GM19467 (cell line): ENCODE measurements around the gene PRR29.
"Not testable (repeated sequence)": the region's sequence is repeated elsewhere in the genome, so short reads cannot be mapped to it uniquely, and the experiment has no call there.

Experiments used
- ATAC-seq: cut with Tn5 transposase; IDR thresholded peaks from one replicate; pipeline ENCODE4 v1.9.1; 2021; ENCODE audit warnings: mild to moderate bottlenecking, moderate library complexity; ENCODE audit not compliant: unreplicated experiment

Gene PRR29

GRCh38 chr17:64008830-64009229, 10.7 kb downstream of the PRR29 start:
- no peak for ATAC-seq

- ATAC-seq = no peak
Observed at GRCh38 chr17:64009571-64010402, 11.6 kb downstream of the PRR29 start.

- ATAC-seq = no peak
Observed at GRCh38 chr17:64015447-64015846, 17.3 kb downstream of the PRR29 start.

DNA sequence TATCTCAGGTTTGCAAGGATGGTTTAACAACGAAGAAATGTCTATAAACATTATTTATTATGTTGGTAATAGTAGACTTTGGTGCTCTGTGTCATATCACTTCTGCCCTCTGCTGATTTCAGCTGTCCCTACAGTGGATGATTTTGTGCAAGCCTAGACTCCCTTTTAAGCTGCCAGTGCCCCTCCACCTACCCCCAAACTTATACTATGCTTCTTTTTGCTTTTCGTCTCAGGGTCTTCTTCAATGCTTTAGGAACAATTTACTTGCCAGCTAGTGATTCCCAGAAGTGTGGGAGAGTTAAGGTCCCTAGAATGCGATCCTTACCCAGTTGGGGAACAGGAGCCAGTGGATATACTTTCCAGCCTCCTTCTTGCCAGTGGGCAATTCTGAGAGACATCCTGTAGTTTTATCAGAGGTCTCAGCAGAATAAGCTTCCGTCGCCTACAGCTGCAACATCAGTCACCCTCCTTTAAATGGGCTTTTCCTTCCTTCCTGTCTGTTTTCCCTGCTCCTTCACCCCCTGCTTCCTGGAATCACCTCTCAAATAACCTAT, 18.2 kb downstream of the PRR29 start:
- ATAC-seq = no peak

- no peak for ATAC-seq
Observed at GRCh38 chr17:64016974-64017373, 18.8 kb downstream of the PRR29 start.

- ATAC-seq = no peak
Observed at GRCh38 chr17:64017381-64017980, 19.3 kb downstream of the PRR29 start.

GRCh38 chr17:64019551-64019961, 21.4 kb downstream of the PRR29 start:
- ATAC-seq = not testable (repeated sequence)

GRCh38 chr17:64020056-64020766, 22.1 kb downstream of the PRR29 start, which contains the start of gene ICAM2:
Gene ICAM2, minus strand, starts transcription at chr17:64020633. Its CDS starts 13,942 bp downstream, at chr17:64006691.
- ATAC-seq = peak; percentile 55

DNA sequence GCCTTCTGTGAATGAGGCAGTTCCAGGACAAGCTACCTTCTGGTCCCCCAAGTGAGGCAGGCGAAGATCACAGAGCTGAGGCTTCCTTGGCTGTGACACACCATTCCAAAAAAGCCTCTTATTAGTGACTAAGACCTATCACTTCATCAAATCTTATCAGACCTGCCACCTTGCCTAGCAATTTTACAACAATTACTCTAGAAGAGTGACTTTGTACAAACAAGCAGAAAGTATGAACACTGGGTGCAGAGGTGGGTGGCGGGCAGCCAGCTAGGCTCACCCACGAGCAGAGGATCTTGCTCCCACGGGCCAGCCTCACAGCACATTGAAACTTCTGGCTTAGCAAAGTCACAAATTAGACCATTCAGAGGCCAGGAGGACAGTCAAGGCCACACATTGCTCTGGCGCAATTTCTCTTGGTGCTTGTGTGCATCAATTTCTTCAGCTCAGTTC, 24.5 kb downstream of the PRR29 start:
- no peak for ATAC-seq

- no peak for ATAC-seq
Observed at GRCh38 chr17:64024215-64024654, 26.1 kb downstream of the PRR29 start.

- ATAC-seq = no peak
Observed at GRCh38 chr17:64024781-64025731, 26.9 kb downstream of the PRR29 start.

GRCh38 chr17:64025732-64026294, 27.7 kb downstream of the PRR29 start:
- no peak for ATAC-seq

DNA sequence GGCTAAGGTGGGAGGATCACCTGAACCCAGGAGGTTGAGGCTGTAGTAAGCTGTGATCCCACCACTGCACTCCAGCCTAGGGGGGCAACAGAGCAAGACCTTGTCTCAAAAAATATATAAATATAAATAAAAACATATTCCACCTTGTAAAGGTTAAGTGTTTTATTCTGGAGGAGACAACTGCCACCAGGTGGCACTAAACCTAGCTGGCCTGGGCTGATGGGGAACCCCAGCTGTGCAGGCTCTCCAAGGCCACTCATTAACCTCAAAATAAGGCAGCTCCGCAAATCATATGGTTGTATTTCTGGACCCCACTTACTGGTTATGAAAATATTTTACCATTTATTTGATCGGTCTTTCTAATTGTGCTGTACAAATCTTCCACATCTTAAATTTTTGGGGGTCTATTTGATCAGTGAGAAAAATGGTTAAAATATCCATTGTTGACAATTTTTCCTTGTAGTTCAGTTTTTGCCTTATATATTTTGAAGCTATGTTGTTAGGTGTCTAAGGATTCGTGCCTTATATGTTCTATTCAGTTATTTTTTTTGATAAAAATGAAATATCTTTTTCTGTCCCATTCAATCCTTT, 30.8 kb downstream of the PRR29 start:
- ATAC-seq = no peak

- ATAC-seq = no peak
Observed at GRCh38 chr17:64032081-64032480, 33.9 kb downstream of the PRR29 start.

- no peak for ATAC-seq
Observed at GRCh38 chr17:64036198-64036922, 38.2 kb downstream of the PRR29 start.

DNA sequence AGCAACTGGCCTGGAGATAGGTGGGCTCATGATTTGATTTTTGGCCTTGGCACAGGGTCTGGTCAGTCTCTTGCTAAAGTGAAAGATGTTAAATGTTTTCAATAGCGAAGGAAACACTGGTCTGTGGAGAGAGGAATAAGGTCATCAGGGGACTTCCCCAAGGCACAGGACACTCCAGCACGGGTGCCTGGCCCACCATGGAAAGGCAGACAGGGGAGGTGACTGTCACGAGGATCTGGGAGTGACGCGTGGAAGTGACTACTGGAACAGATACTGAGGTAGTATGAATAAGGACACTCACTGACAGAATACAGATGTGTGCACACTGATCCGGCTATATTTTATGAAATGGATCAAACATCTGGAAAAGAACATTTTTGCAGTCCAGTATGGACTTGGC, 39.0 kb downstream of the PRR29 start:
- no peak for ATAC-seq

GRCh38 chr17:64037802-64038201, 39.7 kb downstream of the PRR29 start:
- ATAC-seq = no peak

DNA sequence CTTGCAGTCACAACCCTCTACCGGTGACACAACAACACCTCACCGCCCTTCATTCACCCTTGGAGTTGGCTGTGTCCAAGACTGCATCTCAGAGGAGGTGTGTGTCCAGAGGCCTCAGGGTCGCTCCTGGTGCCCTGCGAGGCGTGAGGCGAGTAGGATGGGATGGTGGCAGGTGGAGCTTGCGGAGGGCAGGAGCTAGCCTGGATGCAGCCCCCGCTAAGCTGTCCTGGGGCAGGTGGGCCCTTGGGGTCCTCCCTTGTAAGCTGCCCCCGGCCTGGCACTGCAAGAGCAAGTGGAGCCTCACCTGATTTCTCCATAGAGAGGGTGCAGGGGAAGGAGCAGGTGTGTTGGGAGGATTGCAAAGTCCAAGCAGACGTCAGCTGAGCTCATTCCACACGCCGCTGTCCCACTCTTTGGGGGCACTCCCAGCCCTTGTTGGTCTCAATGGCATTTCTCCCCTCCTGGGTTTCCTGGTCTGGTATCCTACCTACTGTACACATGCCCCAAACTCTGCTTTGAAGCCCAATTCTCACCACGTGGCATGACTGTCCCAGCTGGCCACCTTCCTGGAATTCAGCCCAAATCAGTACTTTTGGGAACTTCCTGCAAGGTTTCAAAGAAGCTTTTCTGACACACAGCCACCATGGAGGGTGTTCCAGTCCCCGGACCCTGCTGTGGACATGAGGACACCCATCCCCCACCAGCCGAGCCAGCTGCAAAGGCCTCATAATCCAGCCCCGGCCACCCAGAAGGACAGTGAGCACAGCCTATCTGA, 40.4 kb downstream of the PRR29 start:
- no peak for ATAC-seq
